ENCODE results near the gene AHI1. TPM values are rescaled to one million over a fixed set of nuclear protein-coding genes. Genes with fewer than 3 reads are reported as not detected.

Gene AHI1
- total and polyA plus RNA-seq, 10 of the 15 experiments (the other 5 are each of a cell fraction or from before 2014, with no cell fraction given), result 3.2 to 9.5 (median 4.6) TPM

DNA sequence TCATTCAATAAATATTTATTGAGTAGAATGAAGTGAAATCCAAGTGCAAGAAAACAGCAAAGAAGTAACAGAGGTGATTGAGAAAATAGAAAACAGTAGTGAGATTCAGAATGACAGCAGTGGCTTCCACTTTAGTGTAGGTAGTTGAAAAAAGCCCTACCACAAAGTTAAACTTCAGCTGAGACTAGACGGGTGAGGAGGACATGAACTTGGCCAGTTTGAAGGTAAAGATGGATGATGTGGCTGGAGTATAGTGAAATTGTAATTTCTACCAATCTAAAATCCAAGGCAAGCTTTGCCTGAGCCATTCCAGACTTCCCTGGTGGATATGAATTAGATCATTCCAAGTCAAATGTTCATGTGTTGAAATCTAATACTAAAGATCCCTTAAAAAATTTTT is 32.6 kb upstream of the AHI1 start:
- Histone ChIP-seq H3K4me3 (no peak overlapping the region), H3K4me1 (ENCODE audit: control insufficient read depth, insufficient read depth, low read length) (no peaks in the 10 kb centered on the region), H3K36me3 (ENCODE audit: control insufficient read depth in 2 of 2, insufficient read depth in 2 of 2, low read length in 1 of 2) (no peaks in the 10 kb centered on the region), H2AFZ (ENCODE audit: control insufficient read depth, low read depth, low read length) (no peak overlapping the region), H4K20me1 (ENCODE audit: control insufficient read depth, insufficient read depth) (no peaks in the 10 kb centered on the region), H3K9me3 (replicated peaks; ENCODE audit: control insufficient read depth, insufficient read depth, low read length) (no peaks in the 10 kb centered on the region), H3K27ac (ENCODE audit: control insufficient read depth, insufficient read depth) (no peak overlapping the region), H3K4me2 (ENCODE audit: control insufficient read depth, insufficient read depth) (no peak overlapping the region), H3K79me2 (ENCODE audit: control insufficient read depth, insufficient read depth, low read length) (no peaks in the 10 kb centered on the region), H3K9ac (ENCODE audit: control insufficient read depth, insufficient read depth, low read length) (no peak overlapping the region), H3K27me3 (replicated peaks in 1 of 2; ENCODE audit: control insufficient read depth in 2 of 2, insufficient read depth in 2 of 2, low read length in 1 of 2) (no peaks in the 10 kb centered on the region)
- WGBS (ENCODE audit: insufficient coverage, insufficient replicate concordance, low lambda C conversion rate, missing lambda C conversion rate), result 0% methylated on average over 1 of the region's 1 CpG
- DNase-seq (ENCODE audit: low read depth, low spot score), result no peak
- CTCF ChIA-PET, result interaction anchor here (1.4 kb wide), 1 partner anchor 11 kb away, joined by 4 read pairs; no protein-coding TSS in a partner anchor
- RAD21 ChIA-PET (ENCODE audit: unreplicated experiment), result no interaction called here
- ATAC-seq, result no peak
- POLR2A ChIA-PET, result no interaction called here
- no TSS peak for BruUV-seq (replicated peaks)
- in situ Hi-C loops (cut with MboI), result loop anchor here (10.0 kb wide), 1 partner anchor 695 kb away; no protein-coding TSS in a partner anchor
- TF ChIP-seq TARDBP (IDR thresholded peaks at IDR 0.05; ENCODE audit: borderline replicate concordance) (no peak), IKZF2 (IDR thresholded peaks at IDR 0.05) (no peak), ATF3 (IDR thresholded peaks at IDR 0.05; ENCODE audit: borderline replicate concordance, extremely low read depth, low read depth, low read length) (no peak)
- SMC1A ChIA-PET (ENCODE audit: uncharacterized antibody, unreplicated experiment), result no interaction called here
- no peak for FAIRE-seq
- intact Hi-C loops (cut with micrococcal nuclease; ENCODE audit: unreplicated experiment), result no loop called here

DNA sequence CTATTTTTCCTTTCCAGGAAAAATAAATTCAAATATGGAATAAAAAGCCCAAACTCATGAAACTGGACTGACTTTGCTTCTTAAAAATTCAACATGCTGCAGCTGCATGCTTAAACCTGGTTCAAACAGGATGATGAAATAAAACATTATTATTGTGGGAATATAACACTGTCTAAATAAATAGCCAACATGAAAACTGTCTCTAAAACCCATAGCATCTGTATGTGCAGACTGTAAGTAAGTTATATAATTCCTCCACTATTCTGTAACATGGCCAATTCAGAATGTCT is 30.4 kb upstream of the AHI1 start:
- H2AFZ ChIP-seq (ENCODE audit: control insufficient read depth, low read depth, low read length), result no peak overlapping the region
- POLR2A ChIA-PET, result no interaction called here
- H3K9me3 ChIP-seq (replicated peaks; ENCODE audit: control insufficient read depth, insufficient read depth, low read length), result no peaks in the 10 kb centered on the region
- H3K79me2 ChIP-seq (ENCODE audit: control insufficient read depth, insufficient read depth, low read length), result no peaks in the 10 kb centered on the region
- no TSS peak for BruUV-seq (replicated peaks)
- no peaks in the 10 kb centered on the region for H4K20me1 ChIP-seq (ENCODE audit: control insufficient read depth, insufficient read depth)
- intact Hi-C loops (cut with micrococcal nuclease; ENCODE audit: unreplicated experiment), result no loop called here
- no peaks in the 10 kb centered on the region for H3K4me1 ChIP-seq (ENCODE audit: control insufficient read depth, insufficient read depth, low read length)
- FAIRE-seq, result no peak
- no peak for ATAC-seq
- no peak for DNase-seq (ENCODE audit: low read depth, low spot score)
- no peak overlapping the region for H3K9ac ChIP-seq (ENCODE audit: control insufficient read depth, insufficient read depth, low read length)
- H3K36me3 ChIP-seq (ENCODE audit: control insufficient read depth in 2 of 2, insufficient read depth in 2 of 2, low read length in 1 of 2), result no peaks in the 10 kb centered on the region
- RAD21 ChIA-PET (ENCODE audit: unreplicated experiment), result no interaction called here
- TF ChIP-seq SIN3A (IDR thresholded peaks at IDR 0.05; ENCODE audit: low read depth, low read length), result no peak
- no peak for TF ChIP-seq CREB1 (IDR thresholded peaks at IDR 0.05; ENCODE audit: low read depth)
- no peak for TF ChIP-seq ZNF384 (IDR thresholded peaks at IDR 0.05; ENCODE audit: borderline replicate concordance, low read depth, low read length)
- TF ChIP-seq, protein P1, sequence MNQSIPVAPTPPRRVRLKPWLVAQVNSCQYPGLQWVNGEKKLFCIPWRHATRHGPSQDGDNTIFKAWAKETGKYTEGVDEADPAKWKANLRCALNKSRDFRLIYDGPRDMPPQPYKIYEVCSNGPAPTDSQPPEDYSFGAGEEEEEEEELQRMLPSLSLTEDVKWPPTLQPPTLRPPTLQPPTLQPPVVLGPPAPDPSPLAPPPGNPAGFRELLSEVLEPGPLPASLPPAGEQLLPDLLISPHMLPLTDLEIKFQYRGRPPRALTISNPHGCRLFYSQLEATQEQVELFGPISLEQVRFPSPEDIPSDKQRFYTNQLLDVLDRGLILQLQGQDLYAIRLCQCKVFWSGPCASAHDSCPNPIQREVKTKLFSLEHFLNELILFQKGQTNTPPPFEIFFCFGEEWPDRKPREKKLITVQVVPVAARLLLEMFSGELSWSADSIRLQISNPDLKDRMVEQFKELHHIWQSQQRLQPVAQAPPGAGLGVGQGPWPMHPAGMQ (IDR thresholded peaks at IDR 0.05; ENCODE audit: borderline replicate concordance), result no peak
- no peak for TF ChIP-seq ASH2L (IDR thresholded peaks at IDR 0.05; ENCODE audit: borderline replicate concordance, low read depth)
- TF ChIP-seq NFYA (IDR thresholded peaks at IDR 0.05; ENCODE audit: borderline replicate concordance, low read depth, low read length), result no peak
- TF ChIP-seq MEF2A (IDR thresholded peaks at IDR 0.05; ENCODE audit: insufficient read depth, low read depth, low read length), result no peak
- TF ChIP-seq SUZ12 (IDR thresholded peaks at IDR 0.05; ENCODE audit: unreplicated experiment), result no peak
- TF ChIP-seq CBX5 (IDR thresholded peaks at IDR 0.05; ENCODE audit: low read depth), result no peak
- no peak for TF ChIP-seq PKNOX1 (IDR thresholded peaks at IDR 0.05)
- TF ChIP-seq POLR2AphosphoS5 (IDR thresholded peaks at IDR 0.05; ENCODE audit: low read length), result no peak
- CTCF ChIA-PET, result no interaction called here
- H3K27ac ChIP-seq (ENCODE audit: control insufficient read depth, insufficient read depth), result no peak overlapping the region
- SMC1A ChIA-PET (ENCODE audit: uncharacterized antibody, unreplicated experiment), result no interaction called here
- H3K4me3 ChIP-seq, result no peak overlapping the region
- no peak overlapping the region for H3K4me2 ChIP-seq (ENCODE audit: control insufficient read depth, insufficient read depth)
- no peaks in the 10 kb centered on the region for H3K27me3 ChIP-seq (replicated peaks in 1 of 2; ENCODE audit: control insufficient read depth in 2 of 2, insufficient read depth in 2 of 2, low read length in 1 of 2)
- in situ Hi-C loops (cut with MboI), result no loop called here

All from GM12878 (cell line).